ENCODE measurements around the gene TMEM203. TPM values are rescaled to one million over a fixed set of nuclear protein-coding genes. Genes with fewer than 3 reads are reported as not detected.

Gene TMEM203
- total RNA-seq, 4 donors from 2014 or later: 11.6 to 33.5 (median 27.6) TPM

DNA sequence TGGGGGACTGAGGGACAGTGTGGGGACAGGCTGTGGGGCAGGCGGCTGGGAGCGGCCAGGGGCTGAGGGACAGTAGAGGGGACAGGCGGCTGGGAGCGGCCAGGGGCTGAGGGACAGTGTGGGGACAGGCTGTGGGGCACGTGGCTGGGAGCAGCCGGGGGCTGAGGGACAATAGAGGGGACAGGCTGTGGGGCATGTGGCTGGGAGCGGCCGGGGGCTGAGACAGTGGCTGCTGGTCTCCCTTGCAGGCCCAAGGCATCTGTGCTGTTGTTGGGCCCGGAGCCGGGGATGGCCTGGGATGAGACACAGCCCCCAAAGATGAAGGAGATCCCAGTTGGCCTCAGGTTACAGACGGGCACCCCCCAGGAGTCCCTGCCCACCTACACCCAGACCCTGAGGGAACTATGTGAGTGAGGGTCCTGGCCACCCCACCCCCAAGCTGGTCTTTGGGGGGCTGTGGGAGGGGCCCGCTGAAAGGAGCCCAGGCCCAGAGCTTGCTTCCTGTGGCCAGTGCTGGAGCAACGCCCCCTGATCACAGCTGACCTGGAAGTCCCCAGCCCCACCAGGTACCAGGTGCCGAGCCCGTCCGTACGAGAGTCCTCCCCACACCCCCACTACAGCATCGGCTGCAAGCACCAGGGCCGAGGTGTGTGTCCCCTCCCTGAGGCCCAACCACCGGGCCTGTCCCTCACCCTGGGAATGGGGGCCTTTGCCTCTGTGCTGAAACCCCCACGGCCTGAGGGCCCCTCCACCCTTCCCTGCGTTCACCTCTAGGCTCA, 46.2 kb upstream of the TMEM203 start:
- H3K9me3 ChIP-seq: no peaks in the 10 kb centered on the region
- no peak for DNase-seq
- H3K4me1 ChIP-seq: peaks cover 4 to 24% (median 12%) of the 10 kb centered on the region in 4 donors
- TF ChIP-seq, protein P1, sequence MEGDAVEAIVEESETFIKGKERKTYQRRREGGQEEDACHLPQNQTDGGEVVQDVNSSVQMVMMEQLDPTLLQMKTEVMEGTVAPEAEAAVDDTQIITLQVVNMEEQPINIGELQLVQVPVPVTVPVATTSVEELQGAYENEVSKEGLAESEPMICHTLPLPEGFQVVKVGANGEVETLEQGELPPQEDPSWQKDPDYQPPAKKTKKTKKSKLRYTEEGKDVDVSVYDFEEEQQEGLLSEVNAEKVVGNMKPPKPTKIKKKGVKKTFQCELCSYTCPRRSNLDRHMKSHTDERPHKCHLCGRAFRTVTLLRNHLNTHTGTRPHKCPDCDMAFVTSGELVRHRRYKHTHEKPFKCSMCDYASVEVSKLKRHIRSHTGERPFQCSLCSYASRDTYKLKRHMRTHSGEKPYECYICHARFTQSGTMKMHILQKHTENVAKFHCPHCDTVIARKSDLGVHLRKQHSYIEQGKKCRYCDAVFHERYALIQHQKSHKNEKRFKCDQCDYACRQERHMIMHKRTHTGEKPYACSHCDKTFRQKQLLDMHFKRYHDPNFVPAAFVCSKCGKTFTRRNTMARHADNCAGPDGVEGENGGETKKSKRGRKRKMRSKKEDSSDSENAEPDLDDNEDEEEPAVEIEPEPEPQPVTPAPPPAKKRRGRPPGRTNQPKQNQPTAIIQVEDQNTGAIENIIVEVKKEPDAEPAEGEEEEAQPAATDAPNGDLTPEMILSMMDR (IDR thresholded peaks at IDR 0.05): no peak
- TF ChIP-seq POLR2A (IDR thresholded peaks at IDR 0.05): no peak
- H3K27me3 ChIP-seq: no peaks in the 10 kb centered on the region
- no peak overlapping the region for H3K27ac ChIP-seq
- no peaks in the 10 kb centered on the region for H3K36me3 ChIP-seq
- H3K4me3 ChIP-seq: no peak overlapping the region

DNA sequence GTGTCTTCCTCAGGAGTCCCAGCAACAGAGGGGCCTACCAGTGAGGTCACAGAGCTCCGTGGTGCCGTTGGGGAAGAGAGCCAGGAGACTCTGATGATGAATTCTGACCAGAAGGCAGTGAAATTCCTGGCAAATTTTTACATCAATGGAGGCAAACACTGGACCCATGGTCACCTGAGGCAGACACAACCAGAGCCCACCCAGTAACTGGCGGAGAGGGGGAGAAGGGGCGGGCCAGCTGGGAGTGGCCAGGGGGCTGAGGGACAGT, 45.7 kb upstream of the TMEM203 start, which contains the start of gene STPG3:
Gene STPG3 (plus strand): TSS at position 93 of the 268 bp plus-strand sequence. CDS start 1 bp downstream, at position 94.
- no peak for DNase-seq
- Histone ChIP-seq H3K9me3 (no peaks in the 10 kb centered on the region), H3K4me1 (peaks cover under 1 to 19% (median 7%) of the 10 kb centered on the region in 4 donors), H3K27ac (no peak within 1 kb of the TSS), H3K4me3 (no peak within 1 kb of the TSS), H3K27me3 (no peaks in the 10 kb centered on the region), H3K36me3 (no peaks in the 10 kb centered on the region)
- TF ChIP-seq, protein P1 (IDR thresholded peaks at IDR 0.05): no peak
- TF ChIP-seq POLR2A (IDR thresholded peaks at IDR 0.05): no peak

DNA sequence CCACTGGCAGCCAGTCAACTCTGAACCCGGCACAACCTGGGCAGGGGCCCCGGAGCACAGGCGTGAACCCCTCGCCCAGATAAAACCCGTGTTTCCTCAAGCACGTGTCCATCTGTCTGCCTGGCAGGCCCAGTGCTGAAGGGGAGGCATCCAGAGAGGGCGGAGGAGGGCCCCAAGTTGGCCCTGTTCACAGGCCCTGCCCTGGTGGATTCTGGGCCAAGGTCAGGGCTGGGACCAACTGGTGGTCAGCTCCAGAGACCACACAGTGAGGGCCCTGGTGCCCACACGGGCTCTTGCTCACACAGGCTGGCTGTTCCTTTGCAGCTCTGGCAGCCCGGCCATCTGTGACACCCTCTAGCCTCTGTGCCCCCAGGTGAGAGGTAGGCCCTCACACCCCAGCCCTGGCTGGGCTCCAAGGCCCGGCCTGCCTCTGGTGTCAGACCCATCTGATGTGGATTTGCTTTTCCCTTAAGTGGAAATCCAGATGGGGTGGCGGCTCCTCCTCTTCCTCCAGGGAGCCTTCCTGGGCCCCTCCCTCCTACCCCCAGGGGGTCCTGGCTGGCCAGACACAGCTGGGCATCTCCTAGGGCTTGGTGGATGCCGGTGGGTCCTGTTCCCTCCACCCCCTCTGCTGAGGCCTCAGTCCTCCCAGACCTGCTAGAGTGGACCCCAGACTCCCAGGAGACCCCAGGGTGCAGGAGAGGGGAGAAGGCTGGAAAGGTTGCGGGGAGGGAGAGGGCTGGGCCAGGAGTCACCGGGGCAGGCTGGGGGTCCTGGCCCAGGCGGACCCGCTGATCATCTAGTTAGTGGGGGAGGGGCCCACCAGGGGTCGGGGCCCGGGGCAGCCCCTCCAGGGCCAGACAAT, 45.1 kb upstream of the TMEM203 start:
- Histone ChIP-seq H3K27me3 (no peaks in the 10 kb centered on the region), H3K9me3 (no peaks in the 10 kb centered on the region), H3K27ac (no peak overlapping the region), H3K4me1 (peaks cover 0 to 14% (median 5%) of the 10 kb centered on the region in 4 donors), H3K36me3 (no peaks in the 10 kb centered on the region), H3K4me3 (no peak overlapping the region)
- TF ChIP-seq, protein P1 (IDR thresholded peaks at IDR 0.05): no peak
- TF ChIP-seq POLR2A (IDR thresholded peaks at IDR 0.05): no peak
- no peak for DNase-seq

DNA sequence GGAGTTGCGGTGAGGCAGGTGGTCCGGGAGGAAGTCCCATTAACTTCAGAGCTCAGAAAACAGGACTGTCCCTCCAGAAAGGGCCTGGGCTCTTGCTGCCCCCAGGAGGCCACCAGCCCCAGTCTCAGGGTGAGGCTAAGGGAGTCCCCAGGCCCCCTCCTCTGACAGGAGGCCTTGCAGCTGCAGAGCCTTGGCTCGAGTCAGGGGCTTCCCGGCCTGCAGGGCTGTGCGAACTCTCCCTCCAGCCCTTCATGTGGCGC, 42.4 kb upstream of the TMEM203 start:
- no peak overlapping the region for H3K4me3 ChIP-seq
- peaks cover 0 to 13% (median 0%) of the 10 kb centered on the region in 4 donors for H3K4me1 ChIP-seq
- peaks cover 0 to 9% (median 0%) of the 10 kb centered on the region in 3 donors for H3K36me3 ChIP-seq
- TF ChIP-seq POLR2A (IDR thresholded peaks at IDR 0.05): no peak
- TF ChIP-seq, protein P1 (IDR thresholded peaks at IDR 0.05): no peak
- no peaks in the 10 kb centered on the region for H3K27me3 ChIP-seq
- H3K27ac ChIP-seq: no peak overlapping the region
- H3K9me3 ChIP-seq: no peaks in the 10 kb centered on the region
- no peak for DNase-seq

DNA sequence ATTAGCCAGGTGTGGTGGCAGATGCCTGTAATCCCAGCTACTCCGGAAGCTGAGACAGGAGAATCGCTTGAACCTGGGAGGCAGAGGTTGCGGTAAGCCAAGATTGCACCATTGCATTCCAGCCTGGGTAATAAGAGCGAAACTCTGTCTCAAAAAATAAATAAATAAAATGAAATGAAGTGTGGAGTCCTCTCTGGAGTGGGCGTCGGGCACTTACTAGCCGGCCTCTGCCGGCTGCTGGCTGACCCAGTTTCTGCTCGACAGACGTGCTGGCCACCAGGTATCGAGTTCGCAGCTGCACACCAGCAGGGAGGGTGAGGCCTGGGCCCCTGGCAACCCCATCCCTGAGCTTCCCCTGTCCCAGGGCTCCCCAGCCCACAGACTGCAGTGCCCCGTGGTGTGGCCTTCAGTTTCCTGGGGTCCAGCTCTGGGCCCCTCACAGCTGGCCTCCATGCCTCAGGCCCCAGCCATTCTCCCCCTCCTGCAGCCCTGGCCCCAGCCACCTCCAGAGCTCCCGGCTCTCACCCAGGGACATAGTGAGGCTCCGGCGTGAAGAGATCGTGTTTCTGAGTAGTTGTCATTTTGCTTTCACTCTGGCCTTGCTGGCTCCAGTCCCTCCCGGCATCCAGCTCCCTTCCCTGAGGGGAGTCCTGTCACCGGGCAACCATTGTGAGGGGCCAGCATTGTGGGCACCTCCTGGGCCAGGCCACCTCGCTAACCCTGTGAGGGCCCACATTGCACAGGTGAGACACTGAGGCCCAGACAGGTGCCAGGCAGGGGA, 41.9 kb upstream of the TMEM203 start:
- Histone ChIP-seq H3K4me1 (peaks cover 0 to 18% (median 0%) of the 10 kb centered on the region in 4 donors), H3K27ac (no peak overlapping the region), H3K9me3 (no peaks in the 10 kb centered on the region), H3K4me3 (no peak overlapping the region), H3K36me3 (peaks cover 0 to 14% (median 0%) of the 10 kb centered on the region in 3 donors), H3K27me3 (no peaks in the 10 kb centered on the region)
- DNase-seq: no peak
- TF ChIP-seq, protein P1 (IDR thresholded peaks at IDR 0.05): no peak
- TF ChIP-seq POLR2A (IDR thresholded peaks at IDR 0.05): no peak
